Activated naive CD8-positive, alpha-beta T cell (primary cell): ENCODE results near the gene IFT20.
A peak's percentile ranks its signal among the peaks of the same experiment; 100 is the strongest.
"Not testable (repeated sequence)": the region's sequence is repeated elsewhere in the genome, so short reads cannot be mapped to it uniquely, and the experiment has no call there.

ENCODE experiments used
- H3K27ac Mint-ChIP-seq: one replicate; pipeline ENCODE4 v1.8.0; 2021; ENCODE audit warnings: mixed read lengths
- H3K27me3 Mint-ChIP-seq: one replicate; pipeline ENCODE4 v1.8.0; 2021; ENCODE audit warnings: mixed read lengths
- H3K36me3 Mint-ChIP-seq: one replicate; pipeline ENCODE4 v1.8.0; 2021; ENCODE audit warnings: mixed read lengths
- H3K4me1 Mint-ChIP-seq: one replicate; pipeline ENCODE4 v1.8.0; 2021; ENCODE audit warnings: low read depth, mixed read lengths
- H3K4me3 Mint-ChIP-seq: one replicate; pipeline ENCODE4 v1.8.0; 2021; ENCODE audit warnings: mild to moderate bottlenecking, mixed read lengths
- H3K9me3 Mint-ChIP-seq: one replicate; pipeline ENCODE4 v1.8.0; 2021; ENCODE audit warnings: low read depth, mixed read lengths

Gene IFT20

GRCh38 chr17:28317966-28318758 lies 17.1 kb downstream of the IFT20 start:
- Mint-ChIP-seq H3K4me1 (peaks cover 26% of the 10 kb centered on the region), H3K4me3 (peak overlapping the region; percentile 93), H3K27ac (peak overlapping the region; percentile 83), H3K27me3 (no peaks in the 10 kb centered on the region), H3K9me3 (no peaks in the 10 kb centered on the region), H3K36me3 (peaks cover 10% of the 10 kb centered on the region)

DNA sequence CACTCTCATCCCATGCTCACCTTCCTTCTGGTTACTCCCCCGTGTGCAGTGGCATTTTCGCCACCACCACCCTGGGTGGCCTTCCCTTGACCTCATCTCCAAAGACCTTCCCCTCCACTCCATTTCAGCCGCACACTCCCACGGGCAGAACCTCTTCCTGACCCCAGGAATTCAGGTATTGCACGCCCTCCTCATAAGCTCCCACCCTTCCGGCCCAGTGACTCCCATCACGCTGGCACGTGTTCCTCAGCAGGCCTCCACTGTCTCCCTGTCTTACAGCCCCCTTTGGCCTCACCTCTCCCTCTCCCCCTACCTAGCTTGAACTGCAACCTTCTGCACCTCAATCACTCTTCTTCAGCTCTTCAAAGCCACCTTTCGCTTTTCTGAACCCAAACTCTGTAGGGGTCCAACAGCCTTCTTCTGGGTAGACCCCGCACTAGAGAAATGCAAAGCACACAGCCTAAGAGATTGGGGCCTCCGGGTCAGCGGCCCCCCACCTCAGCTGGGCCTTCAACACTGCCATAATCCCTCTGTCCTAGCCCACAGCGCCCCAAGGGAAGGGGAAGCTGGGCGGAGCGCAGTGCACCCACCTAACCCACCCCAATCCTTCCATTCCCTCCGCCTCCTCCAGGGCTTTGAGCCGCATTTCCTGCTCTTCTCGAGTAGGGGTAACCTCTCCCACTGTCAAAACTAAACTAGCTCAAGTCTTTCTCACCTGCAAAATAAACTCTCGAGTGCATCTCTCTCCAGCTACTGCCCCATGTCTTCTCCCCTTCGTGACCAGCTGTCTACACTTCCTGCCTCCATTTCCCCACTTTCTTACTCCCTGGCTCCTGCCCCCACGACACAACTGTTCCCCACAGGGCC lies 17.9 kb downstream of the IFT20 start:
- H3K27ac Mint-ChIP-seq, result no peak overlapping the region
- peaks cover 23% of the 10 kb centered on the region for H3K4me1 Mint-ChIP-seq
- H3K36me3 Mint-ChIP-seq, result peaks cover 7% of the 10 kb centered on the region
- peak overlapping the region; percentile 93 for H3K4me3 Mint-ChIP-seq
- H3K27me3 Mint-ChIP-seq, result no peaks in the 10 kb centered on the region
- no peaks in the 10 kb centered on the region for H3K9me3 Mint-ChIP-seq

DNA sequence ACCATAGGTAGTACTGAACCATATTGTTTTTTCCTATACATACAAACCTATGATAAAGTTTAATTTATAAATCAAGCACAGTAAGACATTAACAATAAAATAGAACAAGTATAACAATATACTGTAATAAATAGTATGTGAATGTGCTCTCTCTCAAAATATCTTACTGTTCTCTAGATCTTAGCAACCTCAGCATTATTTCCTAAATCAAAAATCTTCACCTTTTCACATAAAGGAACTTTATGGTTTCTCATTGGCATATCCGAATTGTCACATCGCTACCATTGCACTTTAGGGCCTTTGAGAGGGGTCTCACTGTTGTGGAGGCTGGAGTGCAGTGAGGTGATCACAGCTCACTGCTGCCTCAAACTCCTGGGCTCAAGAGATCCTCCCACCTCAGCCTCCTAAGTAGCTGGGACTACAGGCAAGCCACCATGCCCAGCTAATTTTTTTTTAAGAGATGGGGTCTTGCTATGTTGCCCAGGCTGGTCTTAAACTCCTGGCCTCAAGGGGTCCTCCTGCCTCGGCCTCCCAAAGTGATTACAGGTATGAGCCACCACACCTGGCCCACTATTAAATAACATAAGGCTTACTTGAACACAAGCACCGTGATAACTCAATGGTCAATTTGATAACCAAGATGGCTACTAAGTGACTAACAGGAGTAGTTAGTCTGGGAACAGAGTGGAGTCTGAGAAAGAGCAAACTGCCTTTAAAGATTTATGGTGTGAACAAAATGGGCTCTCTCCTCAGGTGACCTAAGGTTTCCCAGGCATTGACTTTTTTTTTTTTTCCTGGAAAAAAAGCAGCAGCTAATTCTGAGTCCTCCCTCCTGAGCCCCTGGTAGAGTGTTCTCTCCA lies 19.2 kb downstream of the IFT20 start:
- Mint-ChIP-seq H3K4me1 (peaks cover 23% of the 10 kb centered on the region), H3K27ac (no peak overlapping the region), H3K4me3 (no peak overlapping the region), H3K36me3 (peaks cover 6% of the 10 kb centered on the region), H3K9me3 (no peaks in the 10 kb centered on the region), H3K27me3 (no peaks in the 10 kb centered on the region)

DNA sequence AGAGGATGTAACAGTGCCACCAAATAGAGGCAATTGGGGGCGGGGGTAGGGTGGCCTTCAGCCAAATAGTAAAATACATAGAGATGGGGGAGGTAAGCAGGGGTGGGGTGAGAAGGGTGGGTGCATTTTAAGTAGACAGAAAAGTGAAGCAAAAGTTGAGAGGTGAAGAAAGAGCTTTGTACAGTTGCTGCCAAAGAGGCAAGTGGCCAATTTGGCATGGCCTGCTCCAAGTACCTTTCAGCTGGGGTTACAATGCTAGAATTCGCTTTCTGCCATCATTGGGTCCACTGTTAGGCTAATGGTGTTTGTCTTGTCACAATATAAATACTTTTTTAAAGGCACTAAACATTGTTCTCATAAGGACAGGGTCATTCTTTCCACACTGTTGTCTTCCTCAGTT lies 21.4 kb downstream of the IFT20 start:
- no peaks in the 10 kb centered on the region for H3K9me3 Mint-ChIP-seq
- H3K27me3 Mint-ChIP-seq, result no peaks in the 10 kb centered on the region
- no peak overlapping the region for H3K27ac Mint-ChIP-seq
- peaks cover 11% of the 10 kb centered on the region for H3K4me1 Mint-ChIP-seq
- no peaks in the 10 kb centered on the region for H3K36me3 Mint-ChIP-seq
- no peak overlapping the region for H3K4me3 Mint-ChIP-seq

DNA sequence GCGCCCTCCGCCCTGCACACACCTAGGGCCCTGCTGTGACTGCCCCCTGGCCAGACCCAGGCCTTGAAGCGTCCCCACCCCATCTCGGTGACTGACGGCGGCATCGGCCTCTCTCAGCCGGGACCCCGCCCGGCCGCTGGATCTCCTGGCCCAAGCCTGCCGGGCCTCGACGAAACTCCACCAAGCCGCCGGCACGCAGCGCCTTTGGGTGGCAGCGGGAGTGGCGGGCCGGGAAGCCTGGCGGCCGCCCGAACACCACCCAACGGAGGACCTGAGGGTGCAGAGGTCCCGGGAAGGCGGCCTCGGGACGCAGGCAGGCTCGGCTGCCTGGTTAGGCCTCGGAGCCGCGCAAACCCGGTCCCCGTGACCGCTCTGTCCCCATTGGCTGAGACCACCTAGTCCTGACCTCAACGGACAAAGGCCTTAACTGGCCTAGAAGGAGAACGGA lies 28.3 kb downstream of the IFT20 start:
- peaks cover 6% of the 10 kb centered on the region for H3K27me3 Mint-ChIP-seq
- H3K4me3 Mint-ChIP-seq, result no peak overlapping the region
- H3K27ac Mint-ChIP-seq, result no peak overlapping the region
- H3K9me3 Mint-ChIP-seq, result no peaks in the 10 kb centered on the region
- no peaks in the 10 kb centered on the region for H3K4me1 Mint-ChIP-seq
- H3K36me3 Mint-ChIP-seq, result no peaks in the 10 kb centered on the region

- Mint-ChIP-seq H3K27me3 (peaks cover 6% of the 10 kb centered on the region), H3K4me3 (no peak overlapping the region), H3K36me3 (no peaks in the 10 kb centered on the region), H3K9me3 (no peaks in the 10 kb centered on the region), H3K27ac (no peak overlapping the region), H3K4me1 (peaks cover 10% of the 10 kb centered on the region)
Observed at GRCh38 chr17:28298449-28298848, 36.8 kb downstream of the IFT20 start.

DNA sequence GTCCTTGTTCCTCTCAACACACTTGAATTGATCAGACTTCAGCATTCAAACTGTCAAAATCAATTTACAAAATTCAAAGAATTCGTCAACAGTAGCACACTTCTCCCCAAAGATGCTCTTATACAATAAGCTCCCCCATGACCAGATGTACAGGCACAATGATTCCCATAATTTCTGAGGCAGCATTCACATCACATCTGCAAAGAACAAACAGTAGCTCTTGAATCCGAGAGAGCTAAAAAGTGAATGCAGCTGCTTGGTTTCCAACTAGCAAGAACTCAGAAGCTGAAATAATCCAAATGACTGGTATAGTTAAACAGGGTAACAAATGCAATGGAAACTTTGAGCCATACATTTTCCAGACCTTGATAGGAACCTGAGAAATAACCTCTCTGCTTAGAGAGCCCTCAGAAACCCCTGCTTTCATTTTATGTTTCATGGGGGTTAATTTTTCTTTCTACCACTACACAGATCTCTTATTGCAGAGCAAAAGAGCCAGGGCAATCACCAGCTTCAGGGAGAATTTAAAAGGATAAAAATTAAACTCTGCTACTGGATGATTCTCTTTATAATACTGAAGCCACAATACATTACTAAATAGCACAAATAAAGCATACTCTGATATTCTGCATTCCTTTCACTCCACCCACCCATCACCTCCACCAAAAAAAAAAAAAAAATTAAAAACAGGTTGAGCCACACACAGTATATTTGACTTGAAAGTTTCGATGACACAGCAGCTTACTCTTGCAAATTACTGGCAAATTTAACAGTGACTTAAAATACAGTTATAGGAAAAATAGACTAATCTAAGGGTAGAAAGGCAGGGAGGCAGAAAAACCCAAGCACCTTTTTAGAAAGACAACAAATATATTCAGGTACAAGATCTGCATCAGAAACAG lies 39.3 kb downstream of the IFT20 start:
- Mint-ChIP-seq H3K27ac (peak overlapping the region; percentile 64), H3K4me1 (peaks cover 10% of the 10 kb centered on the region), H3K4me3 (peak overlapping the region; percentile 20), H3K36me3 (no peaks in the 10 kb centered on the region), H3K9me3 (no peaks in the 10 kb centered on the region), H3K27me3 (peaks cover 10% of the 10 kb centered on the region)

DNA sequence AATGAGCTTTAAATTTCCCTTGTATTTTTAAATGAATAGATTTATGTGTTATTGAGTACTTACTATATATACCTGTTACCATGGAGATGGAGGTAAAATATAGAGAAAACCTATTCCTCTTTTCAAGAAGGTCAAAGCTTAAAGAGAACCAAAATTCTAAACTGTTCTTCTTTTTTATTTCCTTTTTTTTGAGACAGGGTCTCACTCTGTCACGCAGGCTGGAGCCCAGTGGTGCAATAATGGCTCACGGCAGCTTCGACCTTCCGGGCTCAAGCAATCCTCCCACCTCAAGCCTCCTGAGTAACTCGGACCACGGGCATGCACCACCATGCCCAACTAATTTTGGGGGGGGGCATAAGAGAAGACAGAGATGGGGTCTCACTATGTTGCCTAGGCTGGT lies 41.3 kb downstream of the IFT20 start:
- Mint-ChIP-seq H3K9me3 (no peaks in the 10 kb centered on the region), H3K4me1 (peaks cover 10% of the 10 kb centered on the region), H3K36me3 (no peaks in the 10 kb centered on the region), H3K4me3 (no peak overlapping the region), H3K27ac (no peak overlapping the region), H3K27me3 (peaks cover 10% of the 10 kb centered on the region)

DNA sequence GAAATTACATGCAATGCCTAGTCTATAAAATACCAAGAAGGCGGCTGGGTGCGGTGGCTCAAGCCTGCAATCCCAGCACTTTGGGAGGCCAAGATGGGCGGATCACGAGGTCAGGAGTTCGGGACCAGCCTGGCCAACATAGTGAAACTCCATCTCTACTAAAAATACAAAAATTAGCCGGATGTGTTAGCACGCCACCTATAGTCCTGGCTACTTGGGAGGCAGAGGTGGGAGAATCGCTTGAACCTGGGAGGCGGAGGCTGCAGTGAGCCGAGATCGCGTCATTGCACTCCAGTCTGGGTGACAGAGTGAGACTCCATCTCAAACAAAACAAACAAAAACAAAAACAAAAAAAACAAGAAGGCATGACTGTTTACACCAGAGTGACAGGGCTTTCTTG lies 42.4 kb downstream of the IFT20 start:
- H3K9me3 Mint-ChIP-seq, H3K36me3 Mint-ChIP-seq, H3K27me3 Mint-ChIP-seq, H3K4me3 Mint-ChIP-seq, H3K27ac Mint-ChIP-seq: not testable (repeated sequence)
- peaks cover 10% of the 10 kb centered on the region for H3K4me1 Mint-ChIP-seq

DNA sequence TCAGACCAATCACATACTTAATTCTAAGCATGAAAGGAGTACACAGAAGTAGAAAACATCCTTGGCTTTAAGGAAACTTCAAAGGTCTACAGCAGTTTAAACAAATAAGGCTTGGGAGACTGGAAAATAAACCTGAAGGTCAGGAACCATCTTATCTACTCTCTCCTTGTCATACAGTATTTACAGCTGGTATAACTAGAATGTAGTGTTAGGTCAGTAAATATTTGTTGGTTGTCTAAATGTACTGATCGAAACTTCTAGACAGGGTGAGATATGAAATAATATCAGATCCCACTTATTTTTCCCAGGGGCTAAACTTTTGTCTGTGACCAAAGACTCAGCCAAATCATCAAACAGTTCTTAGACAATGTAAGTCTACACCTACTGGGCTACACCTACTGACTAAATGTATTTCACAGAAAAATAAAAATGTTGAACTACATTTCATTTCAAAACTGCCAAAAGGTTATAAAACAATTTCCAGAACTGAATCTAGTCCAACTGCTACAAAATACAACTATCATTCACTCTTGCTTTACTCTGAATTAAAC lies 43.4 kb downstream of the IFT20 start:
- H3K27me3 Mint-ChIP-seq, result peaks cover 10% of the 10 kb centered on the region
- H3K4me3 Mint-ChIP-seq, result no peak overlapping the region
- H3K36me3 Mint-ChIP-seq, result no peaks in the 10 kb centered on the region
- H3K27ac Mint-ChIP-seq, result no peak overlapping the region
- no peaks in the 10 kb centered on the region for H3K9me3 Mint-ChIP-seq
- H3K4me1 Mint-ChIP-seq, result peaks cover 10% of the 10 kb centered on the region

DNA sequence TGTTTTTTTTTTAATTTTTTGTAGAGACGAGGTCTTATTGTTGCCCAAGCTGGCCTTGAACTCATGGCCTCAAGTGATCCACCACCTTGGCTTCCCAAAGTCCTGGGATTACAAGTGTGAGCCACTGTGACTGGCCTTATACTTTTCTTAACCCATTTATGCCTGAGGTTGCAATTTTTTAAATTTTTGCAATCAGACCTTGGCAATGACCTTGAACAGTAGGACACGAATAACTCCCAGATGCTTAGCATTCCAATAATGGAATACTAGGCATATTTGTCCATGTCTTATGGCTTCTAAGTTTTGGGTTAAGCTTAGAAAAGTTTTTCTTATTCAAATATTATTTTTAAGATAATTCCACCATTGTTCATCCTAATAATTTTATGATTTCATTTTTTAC lies 44.6 kb downstream of the IFT20 start:
- Mint-ChIP-seq H3K4me3 (no peak overlapping the region), H3K27ac (no peak overlapping the region), H3K4me1 (peaks cover 2% of the 10 kb centered on the region), H3K36me3 (no peaks in the 10 kb centered on the region), H3K9me3 (no peaks in the 10 kb centered on the region), H3K27me3 (peaks cover 9% of the 10 kb centered on the region)

GRCh38 chr17:28285965-28286364 lies 49.3 kb downstream of the IFT20 start:
- H3K4me3 Mint-ChIP-seq, result no peak overlapping the region
- H3K4me1 Mint-ChIP-seq, result no peaks in the 10 kb centered on the region
- H3K27ac Mint-ChIP-seq, result no peak overlapping the region
- H3K9me3 Mint-ChIP-seq, result no peaks in the 10 kb centered on the region
- H3K27me3 Mint-ChIP-seq, result no peaks in the 10 kb centered on the region
- H3K36me3 Mint-ChIP-seq, result no peaks in the 10 kb centered on the region

GRCh38 chr17:28282596-28282995 lies 52.7 kb downstream of the IFT20 start:
- Mint-ChIP-seq H3K4me3 (no peak overlapping the region), H3K27ac (no peak overlapping the region), H3K4me1 (peaks cover 12% of the 10 kb centered on the region), H3K36me3 (no peaks in the 10 kb centered on the region), H3K27me3 (peaks cover 3% of the 10 kb centered on the region), H3K9me3 (no peaks in the 10 kb centered on the region)

DNA sequence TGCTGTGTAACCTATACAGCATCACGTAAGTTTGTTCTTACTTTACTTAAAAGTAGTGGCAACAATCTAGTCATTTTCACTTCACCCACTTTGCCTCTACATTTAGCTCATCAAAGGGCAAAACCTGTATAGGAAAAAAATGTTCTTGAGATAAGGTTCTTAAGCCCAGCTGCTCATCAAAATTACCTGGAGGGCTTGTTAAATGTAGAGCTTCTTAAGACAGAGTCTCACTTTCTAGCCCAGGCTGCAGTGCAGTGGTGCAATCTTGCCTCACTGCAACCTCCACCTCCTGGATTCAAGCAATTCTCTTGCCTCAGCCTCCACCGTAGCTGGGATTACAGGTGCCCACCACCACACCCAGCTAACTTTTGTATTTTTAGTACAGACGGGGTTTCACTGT lies 54.4 kb downstream of the IFT20 start:
- Mint-ChIP-seq H3K36me3 (no peaks in the 10 kb centered on the region), H3K27ac (no peak overlapping the region), H3K9me3 (no peaks in the 10 kb centered on the region), H3K4me3 (no peak overlapping the region), H3K4me1 (peaks cover 13% of the 10 kb centered on the region), H3K27me3 (peaks cover 3% of the 10 kb centered on the region)
